ENCODE data around the gene ACTL8. TPM values are rescaled to one million over a fixed set of nuclear protein-coding genes. Genes with fewer than 3 reads are reported as not detected.

The ACTL8 gene
- total RNA-seq, 4 donors from 2014 or later, result not detected

DNA sequence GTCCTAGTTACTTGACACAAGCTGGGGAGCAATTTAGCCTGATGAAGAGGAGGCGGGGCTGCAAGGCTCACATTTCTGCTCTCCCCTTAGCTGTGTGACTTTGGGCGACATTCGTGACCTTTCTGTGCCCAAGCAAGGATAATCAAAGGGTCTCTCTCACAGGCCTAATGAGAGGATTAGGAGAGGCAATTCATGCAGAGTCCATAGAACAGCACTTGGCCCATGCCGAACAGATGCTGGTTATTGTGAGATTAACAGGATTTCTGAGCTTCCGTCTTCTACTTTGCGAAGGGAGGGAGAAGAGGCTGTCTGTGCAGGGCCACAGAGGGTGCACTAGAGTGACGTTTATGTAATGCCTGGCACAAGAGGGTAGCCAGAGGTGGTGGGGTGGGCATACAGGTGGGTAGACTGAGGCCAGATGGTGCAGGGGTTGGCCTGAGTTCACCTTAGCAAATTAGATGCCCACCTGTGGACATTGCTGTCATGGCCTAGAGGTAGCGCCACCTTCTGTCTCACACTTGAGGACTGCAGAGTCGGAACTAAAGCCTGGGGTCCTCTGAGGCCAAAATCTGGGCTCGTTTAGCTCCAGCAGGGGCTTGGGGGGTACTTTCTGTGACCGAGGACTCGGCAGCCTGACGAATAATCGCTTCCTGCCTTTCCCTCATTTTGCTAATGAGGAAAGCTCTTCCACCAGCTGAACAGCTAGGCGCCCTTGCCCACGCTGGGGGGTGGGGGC lies 18.6 kb downstream of the ACTL8 start:
- Histone ChIP-seq H3K4me3 (no peak overlapping the region), H3K9me3 (no peaks in the 10 kb centered on the region), H3K36me3 (no peaks in the 10 kb centered on the region), H3K4me1 (peaks cover 0 to 4% (median 0%) of the 10 kb centered on the region in 4 donors), H3K27me3 (peaks cover 0 to 46% of the 10 kb centered on the region in 2 donors), H3K27ac (no peak overlapping the region)
- DNase-seq (ENCODE audit: low spot score in 2 of 2), result no peak
- TF ChIP-seq EP300 (IDR thresholded peaks at IDR 0.05) (no peak), POLR2A (IDR thresholded peaks at IDR 0.05) (no peak)
- TF ChIP-seq, protein P1, sequence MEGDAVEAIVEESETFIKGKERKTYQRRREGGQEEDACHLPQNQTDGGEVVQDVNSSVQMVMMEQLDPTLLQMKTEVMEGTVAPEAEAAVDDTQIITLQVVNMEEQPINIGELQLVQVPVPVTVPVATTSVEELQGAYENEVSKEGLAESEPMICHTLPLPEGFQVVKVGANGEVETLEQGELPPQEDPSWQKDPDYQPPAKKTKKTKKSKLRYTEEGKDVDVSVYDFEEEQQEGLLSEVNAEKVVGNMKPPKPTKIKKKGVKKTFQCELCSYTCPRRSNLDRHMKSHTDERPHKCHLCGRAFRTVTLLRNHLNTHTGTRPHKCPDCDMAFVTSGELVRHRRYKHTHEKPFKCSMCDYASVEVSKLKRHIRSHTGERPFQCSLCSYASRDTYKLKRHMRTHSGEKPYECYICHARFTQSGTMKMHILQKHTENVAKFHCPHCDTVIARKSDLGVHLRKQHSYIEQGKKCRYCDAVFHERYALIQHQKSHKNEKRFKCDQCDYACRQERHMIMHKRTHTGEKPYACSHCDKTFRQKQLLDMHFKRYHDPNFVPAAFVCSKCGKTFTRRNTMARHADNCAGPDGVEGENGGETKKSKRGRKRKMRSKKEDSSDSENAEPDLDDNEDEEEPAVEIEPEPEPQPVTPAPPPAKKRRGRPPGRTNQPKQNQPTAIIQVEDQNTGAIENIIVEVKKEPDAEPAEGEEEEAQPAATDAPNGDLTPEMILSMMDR (IDR thresholded peaks at IDR 0.05), result no peak
- WGBS, 2 donors, result 40% methylated on average over 15 to 16 of the region's 16 CpGs

DNA sequence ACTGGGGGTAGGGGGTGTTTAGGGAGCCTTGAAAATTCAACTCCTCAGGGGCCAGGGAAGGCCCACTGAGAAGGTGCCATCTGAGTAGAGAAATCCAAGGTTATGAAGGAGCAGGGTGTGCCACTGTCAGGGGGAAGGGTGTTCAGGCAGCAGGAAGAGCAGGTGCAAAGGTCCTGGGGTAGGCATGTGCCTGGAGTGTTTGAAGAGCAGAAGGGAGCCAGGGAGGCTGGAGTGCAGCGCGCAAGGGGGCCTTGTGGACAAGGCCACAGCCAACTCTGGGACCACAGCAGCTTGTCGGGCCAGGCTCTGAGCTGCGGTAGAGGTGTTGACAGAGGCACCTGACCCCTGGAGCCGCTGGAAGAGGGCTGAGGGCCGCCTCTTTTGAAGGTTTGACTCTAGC lies 19.3 kb downstream of the ACTL8 start:
- WGBS, 2 donors, result 93 to 95% methylated on average over 6 of the region's 6 CpGs
- H3K4me1 ChIP-seq, result peaks cover 0 to 4% (median 0%) of the 10 kb centered on the region in 4 donors
- H3K4me3 ChIP-seq, result no peak overlapping the region
- TF ChIP-seq, protein P1 (IDR thresholded peaks at IDR 0.05), result no peak
- TF ChIP-seq EP300 (IDR thresholded peaks at IDR 0.05) (no peak), POLR2A (IDR thresholded peaks at IDR 0.05) (no peak)
- H3K27ac ChIP-seq, result no peak overlapping the region
- DNase-seq (ENCODE audit: low spot score in 2 of 2), result no peak
- H3K27me3 ChIP-seq, result peaks cover 0 to 49% of the 10 kb centered on the region in 2 donors
- H3K9me3 ChIP-seq, result no peaks in the 10 kb centered on the region
- no peaks in the 10 kb centered on the region for H3K36me3 ChIP-seq

DNA sequence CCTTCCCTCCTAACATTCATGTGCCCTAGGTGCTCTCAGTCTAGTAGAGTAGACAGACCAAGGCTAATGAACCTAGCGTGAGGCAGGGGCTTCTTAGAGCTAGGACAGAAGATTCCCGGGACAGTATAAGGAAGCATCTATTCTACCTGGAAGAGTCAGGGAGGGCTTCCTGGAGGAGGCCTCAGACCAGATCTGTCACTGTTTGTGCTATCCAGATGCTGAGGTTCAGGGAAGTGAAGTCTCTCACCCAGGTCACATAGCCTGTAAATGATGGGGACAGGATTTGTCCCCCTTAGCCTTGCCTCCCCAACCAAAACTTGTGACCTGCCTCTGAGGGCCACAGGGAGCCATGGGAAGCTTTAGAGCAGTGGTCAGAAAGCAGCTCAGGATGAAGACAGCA lies 20.7 kb downstream of the ACTL8 start:
- WGBS, 2 donors, result 85 to 90% methylated on average over 2 of the region's 2 CpGs
- Histone ChIP-seq H3K9me3 (no peaks in the 10 kb centered on the region), H3K36me3 (no peaks in the 10 kb centered on the region), H3K4me3 (no peak overlapping the region), H3K27me3 (peaks cover 0 to 49% of the 10 kb centered on the region in 2 donors), H3K27ac (no peak overlapping the region), H3K4me1 (peaks cover 0 to 4% (median 0%) of the 10 kb centered on the region in 4 donors)
- no peak for TF ChIP-seq POLR2A (IDR thresholded peaks at IDR 0.05)
- no peak for DNase-seq (ENCODE audit: low spot score in 2 of 2)

DNA sequence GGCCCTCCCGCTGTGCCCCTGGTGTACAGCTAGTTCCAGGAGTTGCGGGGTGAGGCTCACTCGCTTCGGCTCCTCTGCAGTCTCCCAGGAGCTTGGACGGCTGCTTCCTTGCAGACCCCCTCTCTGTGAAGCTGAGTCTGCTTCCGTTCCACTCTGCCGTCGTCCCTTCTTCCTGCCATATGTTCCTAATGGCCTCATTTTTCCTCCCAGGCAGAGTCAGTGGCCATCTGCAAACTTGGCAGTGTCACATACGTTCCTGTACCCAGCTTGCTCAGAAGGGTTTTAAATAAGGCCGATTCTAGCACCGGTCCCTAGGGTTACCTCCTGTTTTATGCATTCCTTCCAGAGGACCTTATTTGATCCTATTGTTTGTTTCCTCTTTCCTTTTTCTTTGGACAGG lies 21.3 kb downstream of the ACTL8 start:
- Histone ChIP-seq H3K27me3 (peaks cover 0 to 49% of the 10 kb centered on the region in 2 donors), H3K4me1 (peaks cover 0 to 4% (median 0%) of the 10 kb centered on the region in 4 donors), H3K36me3 (no peaks in the 10 kb centered on the region), H3K4me3 (no peak overlapping the region), H3K27ac (no peak overlapping the region), H3K9me3 (no peaks in the 10 kb centered on the region)
- 28 to 32% methylated on average over 11 of the region's 11 CpGs for WGBS, 2 donors
- DNase-seq (ENCODE audit: low spot score in 2 of 2), result no peak
- no peak for TF ChIP-seq POLR2A (IDR thresholded peaks at IDR 0.05)
- TF ChIP-seq, protein P1 (IDR thresholded peaks at IDR 0.05), result no peak
- TF ChIP-seq EP300 (IDR thresholded peaks at IDR 0.05), result no peak

DNA sequence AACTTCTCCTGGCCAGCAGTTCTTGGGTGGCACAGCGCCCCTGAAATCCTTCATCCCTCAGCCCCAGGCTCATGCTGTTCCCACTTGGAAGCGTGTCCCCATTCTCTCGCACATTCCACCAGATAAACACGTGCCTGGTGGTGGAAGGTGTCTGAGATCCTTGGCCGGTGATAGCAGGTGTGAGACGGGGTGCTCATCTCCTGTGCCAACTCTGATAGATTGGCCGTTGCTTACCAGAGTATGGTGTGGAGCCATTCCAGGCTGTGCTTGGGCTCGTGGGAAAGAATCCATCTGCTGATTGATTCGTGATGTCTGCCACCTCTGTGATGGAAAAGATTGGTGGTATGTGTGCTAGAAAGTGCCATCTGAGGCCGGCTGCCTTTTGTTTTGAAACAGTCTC lies 22.2 kb downstream of the ACTL8 start:
- peaks cover 0 to 4% (median 0%) of the 10 kb centered on the region in 4 donors for H3K4me1 ChIP-seq
- no peak for DNase-seq (ENCODE audit: low spot score in 2 of 2)
- no peak overlapping the region for H3K27ac ChIP-seq
- 71 to 74% methylated on average over 10 of the region's 10 CpGs for WGBS, 2 donors
- no peaks in the 10 kb centered on the region for H3K9me3 ChIP-seq
- TF ChIP-seq EP300 (IDR thresholded peaks at IDR 0.05), result no peak
- TF ChIP-seq POLR2A (IDR thresholded peaks at IDR 0.05), result no peak
- TF ChIP-seq, protein P1 (IDR thresholded peaks at IDR 0.05), result no peak
- H3K27me3 ChIP-seq, result peaks cover 0 to 41% of the 10 kb centered on the region in 2 donors
- H3K36me3 ChIP-seq, result no peaks in the 10 kb centered on the region
- no peak overlapping the region for H3K4me3 ChIP-seq

Data from tibial nerve (tissue), 4 donors.